ENCODE data around the gene TMBIM4. TPM values are rescaled to one million over a fixed set of nuclear protein-coding genes. Genes with fewer than 3 reads are reported as not detected.

Gene TMBIM4
- total and polyA plus RNA-seq, 10 of the 15 experiments (the other 5 are each of a cell fraction or from before 2014, with no cell fraction given) = 38.8 to 341 (median 82.8) TPM

- ChIA-PET POLR2A (interaction anchor here (0.6 to 1.4 kb wide), 3 partner anchors 8 to 18 kb away, joined by 3 read pairs; no protein-coding TSS in a partner anchor), CTCF (interaction anchor here (0.7 kb wide), 1 partner anchor 37 kb away, joined by 3 read pairs; no protein-coding TSS in a partner anchor), RAD21 (ENCODE audit: unreplicated experiment) (interaction anchor here (0.7 kb wide), 1 partner anchor 41 kb away, joined by 3 read pairs; no protein-coding TSS in a partner anchor), SMC1A (ENCODE audit: uncharacterized antibody, unreplicated experiment) (interaction anchor here (0.7 to 1.7 kb wide), 3 partner anchors 9 to 25 kb away, joined by 3 to 6 read pairs (median 3); partner anchors contain the start of gene TMBIM4)
- Histone ChIP-seq H2AFZ (ENCODE audit: control insufficient read depth, low read depth, low read length) (no peak overlapping the region), H3K4me2 (ENCODE audit: control insufficient read depth, insufficient read depth) (peak overlapping the region; percentile 60), H3K27ac (ENCODE audit: control insufficient read depth, insufficient read depth) (no peak overlapping the region), H3K27me3 (replicated peaks in 1 of 2; ENCODE audit: control insufficient read depth in 2 of 2, insufficient read depth in 2 of 2, low read length in 1 of 2) (no peaks in the 10 kb centered on the region), H3K9me3 (replicated peaks; ENCODE audit: control insufficient read depth, insufficient read depth, low read length) (peaks cover 4% of the 10 kb centered on the region), H3K4me3 (no peak overlapping the region), H3K9ac (ENCODE audit: control insufficient read depth, insufficient read depth, low read length) (no peak overlapping the region), H4K20me1 (ENCODE audit: control insufficient read depth, insufficient read depth) (no peaks in the 10 kb centered on the region), H3K79me2 (ENCODE audit: control insufficient read depth, insufficient read depth, low read length) (peaks cover 4% of the 10 kb centered on the region), H3K36me3 (ENCODE audit: control insufficient read depth in 2 of 2, insufficient read depth in 2 of 2, low read length in 1 of 2) (no peaks in the 10 kb centered on the region; a peak in 2 of 4 replicates), H3K4me1 (ENCODE audit: control insufficient read depth, insufficient read depth, low read length) (peaks cover 21% of the 10 kb centered on the region)
- TF ChIP-seq DPF2 (IDR thresholded peaks at IDR 0.05) (0 out of 2 replicates have a peak, but pooled peaks have one; percentile 21), E2F4 (IDR thresholded peaks at IDR 0.05; ENCODE audit: low read depth, low read length) (no peak), MEF2B (IDR thresholded peaks at IDR 0.05; ENCODE audit: partially characterized antibody, poor library complexity, severe bottlenecking) (peak; percentile 25), IKZF1 (conservative IDR thresholded peaks at IDR 0.05) (peak; percentile 53), SPI1 (IDR thresholded peaks at IDR 0.05; ENCODE audit: borderline replicate concordance, insufficient read depth, low read depth, low read length) (peak; percentile 58; the same call in 1 of the 2 replicates), RELB (IDR thresholded peaks at IDR 0.05; ENCODE audit: low read depth) (0 out of 2 replicates have a peak, but pooled peaks have one; percentile 30), RUNX3 (IDR thresholded peaks at IDR 0.05; ENCODE audit: low read length) (peak; percentile 46), MTA2 (IDR thresholded peaks at IDR 0.05; ENCODE audit: low read depth) (no peak), IKZF2 (IDR thresholded peaks at IDR 0.05) (peak; percentile 59 to 68; a peak in 2 of 4 replicates)
- TF ChIP-seq, protein P1, sequence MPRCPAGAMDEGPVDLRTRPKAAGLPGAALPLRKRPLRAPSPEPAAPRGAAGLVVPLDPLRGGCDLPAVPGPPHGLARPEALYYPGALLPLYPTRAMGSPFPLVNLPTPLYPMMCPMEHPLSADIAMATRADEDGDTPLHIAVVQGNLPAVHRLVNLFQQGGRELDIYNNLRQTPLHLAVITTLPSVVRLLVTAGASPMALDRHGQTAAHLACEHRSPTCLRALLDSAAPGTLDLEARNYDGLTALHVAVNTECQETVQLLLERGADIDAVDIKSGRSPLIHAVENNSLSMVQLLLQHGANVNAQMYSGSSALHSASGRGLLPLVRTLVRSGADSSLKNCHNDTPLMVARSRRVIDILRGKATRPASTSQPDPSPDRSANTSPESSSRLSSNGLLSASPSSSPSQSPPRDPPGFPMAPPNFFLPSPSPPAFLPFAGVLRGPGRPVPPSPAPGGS (IDR thresholded peaks at IDR 0.05; ENCODE audit: borderline replicate concordance, insufficient read depth, low read depth, low read length, poor library complexity, severe bottlenecking) = no peak
- ATAC-seq = no peak
- 15% methylated on average over 2 of the region's 2 CpGs for WGBS (ENCODE audit: insufficient coverage, insufficient replicate concordance, low lambda C conversion rate, missing lambda C conversion rate)
- in situ Hi-C loops (cut with MboI) = no loop called here
- DNase-seq (ENCODE audit: low read depth, low spot score) = no peak
- no TSS peak for BruUV-seq (replicated peaks)
- no peak for FAIRE-seq
- intact Hi-C loops (cut with micrococcal nuclease; ENCODE audit: unreplicated experiment) = no loop called here
Observed at GRCh38 chr12:66194122-66194521, 24.3 kb upstream of the TMBIM4 start.

All from GM12878 (cell line).